LHCN-M2 (cell line): ENCODE data around the gene INPP5E. TPM values are rescaled to one million over a fixed set of nuclear protein-coding genes. Genes with fewer than 3 reads are reported as not detected.

Experiments
- DNase-seq: peaks from one replicate; pipeline ENCODE4 v3.0.0-alpha.2; 2012; ENCODE audit warnings: low read depth
- total RNA-seq: library from RNA; depleted of rRNA; stranded (reverse); fragments of >200 nt; gene quantifications from 2 replicates; pipeline ENCODE4 v1.2.3, GENCODE V29; 2014; rRNA removed

The INPP5E gene
- total RNA-seq, 1 experiment from 2014 or later = 14.2 TPM

DNA sequence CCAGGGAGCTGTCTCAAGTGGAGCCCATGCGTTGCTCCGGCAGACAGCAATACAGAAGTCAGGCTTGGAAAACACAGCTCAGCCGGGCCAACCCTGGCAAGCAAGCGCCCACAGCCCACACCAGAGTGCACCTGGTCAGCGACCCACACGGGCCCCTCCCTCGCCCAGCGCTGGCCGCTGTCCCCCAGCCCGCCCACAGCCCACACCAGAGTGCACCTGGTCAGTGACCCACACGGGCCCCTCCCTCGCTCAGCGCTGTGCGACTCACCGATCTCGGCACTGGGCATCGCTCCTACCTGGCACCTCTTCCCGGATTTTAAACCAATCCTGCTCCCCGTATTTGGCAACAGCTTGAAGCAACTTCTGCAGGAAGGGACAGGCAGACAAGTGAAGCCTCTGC, 52.4 kb downstream of the INPP5E start:
- DNase-seq = no peak

DNA sequence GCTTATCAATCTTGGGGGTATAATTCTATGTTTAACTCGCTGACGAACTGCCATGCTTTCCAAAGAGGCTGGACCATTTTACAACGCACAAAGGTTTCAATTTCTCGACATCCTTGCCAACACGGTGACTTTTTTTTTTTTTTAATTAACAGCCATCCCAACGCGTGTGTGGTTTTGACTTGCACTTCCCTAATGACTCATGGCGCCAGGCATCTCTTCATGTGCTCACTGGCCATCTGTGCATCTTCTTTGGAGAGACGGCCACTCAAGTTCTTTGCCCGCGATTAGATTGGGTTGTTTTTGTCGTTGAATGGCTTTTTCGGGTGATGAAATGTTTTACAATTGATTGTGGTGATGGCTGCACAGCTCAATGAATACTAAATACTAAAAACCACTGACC, 53.6 kb downstream of the INPP5E start:
- no peak for DNase-seq

DNA sequence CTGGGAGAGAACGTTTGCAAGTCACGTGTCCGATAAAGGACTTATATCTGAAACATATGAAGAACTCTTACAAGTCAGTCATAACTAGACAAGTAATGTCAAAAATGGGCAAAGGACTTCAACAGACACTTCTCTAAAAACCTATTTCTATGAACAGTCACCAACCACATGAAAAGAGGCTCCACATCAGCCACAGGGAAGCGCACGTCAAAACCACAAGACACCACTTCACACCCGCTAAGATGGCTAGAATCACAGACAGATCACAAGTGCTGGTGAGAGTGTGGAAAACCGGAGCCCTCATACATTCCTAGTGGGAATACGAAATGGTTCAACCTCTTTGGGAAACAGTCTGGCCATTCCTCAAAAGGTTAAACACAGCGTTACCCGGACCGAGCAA, 54.6 kb downstream of the INPP5E start:
- DNase-seq = no peak

DNA sequence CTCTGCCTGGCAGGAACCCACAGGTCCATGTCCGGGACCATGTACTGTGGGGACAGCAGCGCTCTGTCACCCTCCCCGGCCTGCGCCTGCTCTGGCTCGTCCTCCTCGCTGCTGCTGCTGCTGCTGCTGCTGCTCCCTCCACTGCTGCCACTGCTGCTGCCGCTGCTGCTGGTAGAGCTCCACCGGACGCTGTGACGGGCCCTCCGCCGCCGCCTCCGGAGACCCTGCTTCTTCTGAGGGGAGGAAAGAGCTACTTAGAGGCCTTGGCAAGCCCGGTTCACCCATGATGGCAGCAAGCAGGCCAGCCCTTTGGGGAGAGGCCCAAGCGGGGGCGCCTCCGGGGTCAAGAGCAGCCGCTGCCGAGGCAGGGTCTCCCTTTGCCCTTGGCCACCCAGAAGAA, 56.2 kb downstream of the INPP5E start:
- DNase-seq = no peak

DNA sequence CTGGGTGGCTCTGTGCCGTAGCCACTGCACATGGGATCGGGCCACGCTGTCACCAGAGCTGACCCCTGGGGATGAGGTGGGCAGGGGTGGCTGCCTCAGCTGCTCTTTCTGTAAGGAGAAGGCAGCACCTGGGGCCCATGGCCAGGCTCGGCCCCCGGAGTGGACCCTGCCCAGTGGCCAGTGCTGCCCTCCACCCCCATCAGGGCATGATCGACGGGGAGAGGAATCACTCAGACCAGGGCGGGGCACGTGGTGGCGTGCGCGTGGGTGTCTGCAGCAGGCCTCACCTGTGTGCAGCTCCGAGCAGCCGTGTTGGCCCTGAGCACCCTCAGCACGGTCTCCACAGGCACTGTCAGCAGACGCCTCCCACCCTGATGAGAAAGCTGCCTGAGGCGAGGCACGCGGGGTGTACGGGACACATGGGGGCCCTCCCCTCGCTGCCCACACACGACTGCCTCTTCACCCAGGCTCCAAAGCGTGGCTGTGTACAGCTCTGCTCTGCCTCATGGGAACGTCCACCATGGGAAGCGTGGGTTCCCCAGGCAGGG, 57.6 kb downstream of the INPP5E start:
- DNase-seq = no peak

DNA sequence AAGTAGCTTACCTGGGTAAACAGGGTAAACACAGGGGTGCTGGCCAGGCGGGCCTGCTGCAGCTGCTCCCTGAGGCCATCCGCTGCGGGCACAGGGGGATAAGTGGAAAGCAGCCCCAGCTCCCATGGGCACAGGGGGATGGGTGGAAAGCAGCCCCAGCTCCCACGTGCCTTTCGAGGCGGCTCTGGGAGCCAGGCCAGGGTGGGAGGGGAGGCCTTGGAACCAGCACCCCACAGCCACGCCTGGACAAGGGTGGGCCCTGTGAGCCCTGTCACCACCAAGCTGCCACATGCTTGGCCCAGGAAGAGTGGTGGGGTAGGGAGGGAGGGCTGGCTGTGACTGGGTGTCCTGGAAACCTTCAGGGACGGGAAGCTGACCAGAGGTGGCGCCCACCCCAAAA, 58.3 kb downstream of the INPP5E start:
- DNase-seq = no peak

DNA sequence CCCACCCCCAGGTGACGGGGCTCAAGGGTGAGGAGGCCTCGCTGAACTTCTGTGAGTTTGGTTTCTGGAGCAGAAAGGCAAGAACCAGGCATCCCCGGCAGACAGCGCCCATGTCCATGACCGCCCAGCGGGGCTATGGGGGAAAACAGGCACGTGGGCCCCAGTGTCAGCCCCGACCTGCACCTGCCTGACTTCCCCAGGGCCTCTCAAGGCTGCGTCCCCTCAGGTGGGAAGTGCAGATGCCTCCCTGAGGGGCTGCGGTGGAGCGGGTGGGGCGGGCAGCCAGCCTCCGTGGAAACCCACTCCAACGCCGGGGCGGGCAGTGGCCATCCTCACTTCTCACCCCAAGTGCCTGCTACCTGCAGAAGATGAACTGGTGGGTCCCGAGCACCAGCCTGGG, 59.3 kb downstream of the INPP5E start:
- no peak for DNase-seq

DNA sequence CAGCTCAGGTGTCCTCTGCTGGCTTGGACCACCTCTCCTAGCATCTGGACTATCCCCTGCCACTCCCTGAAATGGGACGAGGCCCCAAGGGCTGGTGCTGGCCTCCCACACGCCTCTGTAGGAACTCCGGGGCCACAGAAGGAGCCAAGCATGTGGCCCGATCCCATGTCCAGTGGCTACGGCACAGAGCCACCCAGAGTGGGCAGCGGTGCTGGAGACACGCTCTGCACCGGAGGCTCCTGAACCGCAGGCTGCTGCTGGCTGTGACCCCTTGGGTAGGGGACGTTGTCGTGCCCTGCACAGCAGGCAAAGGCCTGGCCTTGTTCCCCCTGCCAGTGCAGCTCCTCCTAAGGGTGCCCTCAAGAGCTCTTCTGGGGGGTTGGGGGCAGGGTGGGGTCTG, 59.8 kb downstream of the INPP5E start:
- no peak for DNase-seq

DNA sequence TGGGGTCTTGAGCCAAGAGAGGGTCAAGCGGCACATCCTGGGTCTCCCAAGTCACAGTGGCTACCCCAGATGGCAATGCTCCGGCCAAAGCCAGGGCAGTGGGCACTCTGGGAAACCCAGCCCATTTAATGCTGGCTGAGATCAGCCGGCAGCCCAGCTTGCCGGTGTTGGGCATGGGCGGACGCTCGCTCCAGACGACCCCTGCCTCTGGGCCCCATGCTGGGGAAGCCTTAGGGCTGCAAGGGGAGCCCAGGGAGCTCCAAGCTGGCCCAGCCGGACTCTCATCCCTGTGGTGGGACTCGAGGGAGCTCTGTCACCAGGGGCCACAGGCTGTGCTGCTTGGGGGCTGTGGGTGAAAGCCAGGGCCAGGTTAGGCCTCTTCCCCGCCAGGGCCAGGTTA, 60.2 kb downstream of the INPP5E start:
- DNase-seq = no peak

DNA sequence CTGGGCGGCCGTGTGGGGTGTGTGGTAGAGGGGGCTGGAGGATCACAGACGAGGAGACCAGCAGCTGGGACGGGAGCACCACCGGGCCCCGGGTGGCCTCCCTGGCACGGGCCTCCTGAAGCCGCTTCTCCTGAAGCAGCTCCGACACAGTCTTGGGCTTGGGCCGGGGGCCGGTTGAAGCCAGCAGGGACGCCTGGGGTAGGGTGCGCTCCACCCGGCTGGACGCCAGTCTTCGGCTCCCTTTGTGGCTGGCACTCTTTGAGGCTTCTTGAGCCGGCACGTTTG, 60.7 kb downstream of the INPP5E start:
- DNase-seq = no peak

Other genes with a start within 250 kb of the INPP5E start
- gene LHX3, start 234.7 kb downstream of the INPP5E start, total RNA-seq = not detected in 2 replicates
- 17.9 and 20.9 TPM in 2 replicates for gene QSOX2, start 194.0 kb downstream of the INPP5E start, total RNA-seq
- not detected in 2 replicates for gene CCDC187, start 135.8 kb downstream of the INPP5E start, total RNA-seq
- gene GPSM1, start 112.3 kb downstream of the INPP5E start, total RNA-seq = 34.1 and 34.4 TPM in 2 replicates
- 51.2 and 52.0 TPM in 2 replicates for gene DNLZ, start 76.1 kb downstream of the INPP5E start, total RNA-seq
- 0.19 and 0.86 TPM in 2 replicates for gene CARD9, start 66.2 kb downstream of the INPP5E start, total RNA-seq
- gene SNAPC4, start 39.7 kb downstream of the INPP5E start, total RNA-seq = 9.2 and 9.4 TPM in 2 replicates
- 66.4 and 66.5 TPM in 2 replicates for gene ENTR1, start 29.2 kb downstream of the INPP5E start, total RNA-seq
- gene PMPCA, start 29.2 kb downstream of the INPP5E start, total RNA-seq = 46.9 and 54.2 TPM in 2 replicates
- gene SEC16A, start 43.2 kb upstream of the INPP5E start, total RNA-seq = 25.5 and 28.9 TPM in 2 replicates
- gene NOTCH1, start 106.2 kb upstream of the INPP5E start, total RNA-seq = 9.1 and 10.8 TPM in 2 replicates
- 7.6 and 8.9 TPM in 2 replicates for gene EGFL7, start 223.1 kb upstream of the INPP5E start, total RNA-seq
- 36.2 and 40.2 TPM in 2 replicates for gene AGPAT2, start 247.6 kb upstream of the INPP5E start, total RNA-seq